HG03442 (cell line): ENCODE results near the gene SMARCC1.

ENCODE experiments used
- ATAC-seq: cut with Tn5 transposase; IDR thresholded peaks from one replicate; pipeline ENCODE4 v1.9.1; 2021; ENCODE audit warnings: mild to moderate bottlenecking, moderate library complexity; ENCODE audit not compliant: unreplicated experiment

Gene SMARCC1

DNA sequence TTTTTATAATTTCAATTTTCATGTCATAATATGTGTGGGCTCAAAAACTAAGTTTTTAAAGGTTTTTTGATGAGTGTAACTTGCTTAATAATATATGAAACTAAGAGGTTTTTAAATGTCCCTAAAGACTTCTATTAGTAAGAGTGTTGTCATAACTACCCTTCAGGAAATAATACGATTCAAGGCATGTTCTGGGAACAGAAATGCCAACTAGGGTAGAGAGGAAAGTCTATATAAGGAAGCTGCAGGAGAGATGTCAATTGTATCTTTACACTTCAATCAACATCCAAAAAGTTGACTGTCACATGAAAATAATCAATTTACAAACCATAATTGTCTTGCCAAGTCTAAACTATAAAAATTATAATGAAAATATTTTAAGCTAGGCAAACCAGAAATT, 76.3 kb downstream of the SMARCC1 start:
- no peak for ATAC-seq

DNA sequence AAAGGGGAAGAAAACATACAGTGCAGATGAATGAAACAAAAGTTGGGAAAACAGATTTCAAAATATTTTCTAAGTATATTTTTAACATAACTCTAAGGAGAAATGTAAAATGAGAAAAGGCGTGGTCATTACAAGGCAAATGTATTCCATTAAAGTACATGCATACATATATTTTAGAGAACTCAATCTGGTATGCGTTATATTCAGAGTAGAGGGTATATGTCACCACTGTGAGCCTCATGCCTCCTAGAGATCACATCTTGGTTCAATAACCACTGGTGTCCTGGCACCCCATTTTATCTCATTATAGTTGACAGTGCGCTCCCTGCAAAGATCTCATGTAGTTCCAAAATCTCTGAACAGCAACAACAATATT, 77.5 kb downstream of the SMARCC1 start:
- no peak for ATAC-seq

DNA sequence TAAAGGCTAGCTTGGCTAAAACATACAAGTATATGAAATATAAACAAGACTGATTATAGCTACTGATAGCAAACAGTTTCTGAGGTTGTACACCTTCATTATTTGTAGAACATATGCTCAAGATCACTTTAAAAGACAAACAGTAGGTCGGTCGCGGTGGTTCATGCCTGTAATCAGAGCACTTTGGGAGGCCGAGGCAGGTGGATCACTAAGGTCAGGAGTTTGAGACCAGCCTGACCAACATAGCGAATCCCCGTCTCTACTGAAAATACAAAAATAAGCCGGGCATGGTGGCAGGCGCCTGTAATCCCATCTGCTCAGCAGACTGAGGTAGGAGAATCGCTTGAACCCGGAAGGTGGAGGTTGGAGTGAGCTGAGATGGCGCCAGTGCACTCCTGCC, 80.3 kb downstream of the SMARCC1 start:
- ATAC-seq, result no peak

DNA sequence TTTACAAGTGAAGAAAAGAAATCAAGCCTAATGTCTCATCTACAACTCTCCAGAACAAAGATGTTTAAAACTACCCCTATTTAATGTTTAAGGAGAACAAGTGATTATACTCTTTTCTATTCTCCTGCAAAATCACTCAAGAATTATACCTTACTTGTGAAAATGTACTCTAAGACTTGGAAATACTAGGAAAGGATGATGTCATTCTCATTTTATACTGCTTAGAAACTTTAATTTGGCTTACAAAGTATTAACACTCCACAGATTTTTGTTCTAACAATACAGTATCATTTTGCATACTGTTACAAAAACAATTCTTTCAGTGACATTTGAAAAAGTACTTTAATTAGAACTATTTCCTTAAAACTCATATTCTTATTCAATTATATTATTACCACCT, 89.5 kb downstream of the SMARCC1 start:
- no peak for ATAC-seq

DNA sequence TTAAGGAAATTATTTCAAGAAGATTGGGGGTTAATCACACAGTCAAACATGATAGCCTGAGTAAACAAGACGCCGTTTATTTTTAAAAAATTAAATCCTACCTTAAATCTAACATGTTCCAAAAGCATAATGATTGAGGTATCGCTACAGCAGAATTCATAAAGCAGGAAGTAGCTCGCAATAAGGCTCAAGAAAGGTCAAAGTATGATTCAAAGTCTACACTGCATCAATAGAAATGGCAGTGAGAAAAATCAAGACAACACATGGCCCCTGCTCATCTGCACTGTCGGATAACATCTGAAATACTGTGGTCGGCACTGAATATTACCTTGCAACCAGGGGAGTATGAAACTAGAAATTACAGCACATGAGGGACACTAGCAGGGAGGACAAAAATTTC, 93.2 kb downstream of the SMARCC1 start:
- no peak for ATAC-seq

DNA sequence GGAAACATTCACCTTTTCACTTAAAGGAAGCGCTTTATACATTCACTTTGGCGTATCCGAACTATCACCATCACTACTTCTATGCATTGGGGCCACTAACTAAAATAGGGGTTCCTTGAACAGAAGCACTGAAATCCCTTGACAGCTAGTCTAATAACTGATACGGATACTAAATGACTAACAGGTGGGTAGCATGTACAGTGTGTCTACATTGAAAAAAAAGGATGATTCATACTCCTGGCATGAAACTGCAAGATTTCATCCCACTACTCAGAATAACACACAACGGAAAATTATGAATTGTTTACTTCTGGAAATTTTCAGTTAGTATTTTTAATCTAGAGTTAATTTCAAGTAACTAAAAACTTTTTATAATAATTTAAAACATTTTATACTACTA, 96.7 kb downstream of the SMARCC1 start:
- ATAC-seq, result no peak

DNA sequence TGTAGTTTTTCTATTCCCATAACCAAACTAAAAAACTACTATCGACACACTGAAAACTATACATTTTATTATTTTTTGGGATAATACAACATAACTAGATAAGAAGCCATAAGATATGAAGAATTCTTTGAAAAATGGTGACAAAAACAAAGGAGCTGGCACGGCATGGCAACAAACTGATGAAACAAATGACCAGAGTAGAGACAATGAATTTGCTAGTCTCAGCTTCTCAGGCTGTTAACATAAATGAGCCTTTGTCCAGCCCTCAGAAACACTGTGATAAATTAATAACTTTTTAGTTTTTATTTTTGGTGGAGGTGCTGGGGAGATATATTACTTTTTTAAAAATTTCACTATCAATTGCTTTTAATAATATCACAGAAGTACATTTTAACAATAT, 100.7 kb downstream of the SMARCC1 start:
- ATAC-seq, result no peak

DNA sequence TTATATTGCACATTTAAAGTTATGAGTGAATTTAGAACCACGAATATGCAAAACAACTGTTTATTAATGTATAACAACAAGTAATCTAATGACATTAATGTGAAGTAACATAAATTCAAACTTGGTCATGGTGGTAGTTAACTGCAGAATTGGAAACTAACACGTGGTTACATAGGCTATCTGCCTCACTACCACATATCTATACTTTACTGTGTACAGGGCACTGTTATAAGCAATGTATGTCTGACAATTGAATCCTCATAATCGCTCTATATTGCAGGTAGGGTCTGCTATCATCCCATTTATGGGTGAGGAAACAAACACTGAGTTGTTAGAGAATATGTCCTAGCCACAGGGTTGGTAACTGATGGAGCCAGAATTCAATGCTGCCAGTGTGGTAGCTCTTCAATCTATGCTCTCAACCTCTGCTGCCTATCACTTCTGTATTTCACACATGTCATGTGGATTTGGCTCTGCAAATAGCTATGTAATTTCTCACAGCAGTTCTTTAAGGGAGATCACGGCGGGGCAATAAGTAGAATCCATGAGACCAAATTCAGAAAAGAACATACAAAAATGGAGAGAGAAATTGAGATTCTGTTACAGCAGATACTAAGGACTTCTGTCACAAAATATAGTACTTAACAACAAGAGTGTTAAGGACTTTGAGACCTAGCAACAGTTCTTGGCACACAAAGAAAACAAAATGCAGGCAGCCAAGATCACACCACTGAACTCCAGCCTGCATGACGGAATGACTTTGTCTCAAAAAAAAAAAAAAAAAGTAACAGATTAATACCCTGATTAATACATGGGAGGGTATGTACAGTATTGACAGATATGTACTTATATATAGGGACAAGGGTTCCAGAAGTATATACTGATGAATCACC, 103.0 kb downstream of the SMARCC1 start:
- ATAC-seq, result no peak

DNA sequence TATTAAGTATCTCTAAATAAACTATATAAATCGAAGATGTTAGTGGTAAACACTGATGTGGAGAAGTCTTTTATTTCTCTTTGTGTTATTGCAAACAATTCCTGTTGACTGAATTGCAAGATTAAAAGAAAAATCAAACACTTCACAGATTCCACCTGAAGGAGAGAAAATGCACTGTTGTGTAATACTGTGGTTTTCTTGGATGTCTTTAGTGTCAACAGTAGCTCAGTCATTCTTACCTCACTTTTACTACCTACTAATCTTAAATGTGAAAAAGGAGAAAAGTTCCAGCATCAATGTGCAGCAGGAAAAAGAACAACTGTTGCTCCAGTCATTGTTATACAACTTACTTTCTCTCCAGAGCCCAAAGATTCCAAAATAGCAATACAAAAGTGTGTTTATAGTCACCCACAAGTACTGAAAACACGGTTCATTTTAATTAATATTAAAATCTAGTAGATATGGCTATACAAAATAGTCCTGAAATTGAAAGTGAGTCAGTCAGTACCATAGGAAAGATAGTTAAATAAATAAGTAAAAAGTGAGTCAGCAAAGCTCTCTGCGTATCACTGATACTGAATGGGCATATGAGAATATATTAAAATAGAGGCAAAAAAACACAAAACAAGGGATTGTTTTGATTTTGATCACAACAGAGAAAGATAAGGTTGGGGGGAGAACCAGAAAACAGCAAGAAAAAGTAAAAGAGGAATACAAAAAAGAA, 112.5 kb downstream of the SMARCC1 start:
- ATAC-seq, result no peak

DNA sequence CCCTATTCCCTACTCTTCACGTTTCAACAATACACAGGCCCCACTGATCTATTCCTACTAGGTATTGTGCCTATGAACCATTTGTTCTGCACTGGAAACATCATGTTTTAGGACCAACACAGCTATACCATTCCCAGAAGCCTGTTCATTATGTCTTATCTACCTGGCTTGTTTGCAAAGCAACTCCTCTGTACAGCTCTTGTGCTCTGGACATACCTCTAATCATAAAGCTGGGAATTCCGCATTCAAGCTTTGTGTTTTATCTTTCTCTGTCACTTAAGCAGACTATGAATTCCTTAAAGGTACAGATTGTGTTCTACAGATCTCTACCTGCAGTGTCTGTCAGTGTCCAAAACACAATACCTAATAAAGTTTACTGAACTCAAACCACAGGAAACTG, 115.6 kb downstream of the SMARCC1 start:
- no peak for ATAC-seq

DNA sequence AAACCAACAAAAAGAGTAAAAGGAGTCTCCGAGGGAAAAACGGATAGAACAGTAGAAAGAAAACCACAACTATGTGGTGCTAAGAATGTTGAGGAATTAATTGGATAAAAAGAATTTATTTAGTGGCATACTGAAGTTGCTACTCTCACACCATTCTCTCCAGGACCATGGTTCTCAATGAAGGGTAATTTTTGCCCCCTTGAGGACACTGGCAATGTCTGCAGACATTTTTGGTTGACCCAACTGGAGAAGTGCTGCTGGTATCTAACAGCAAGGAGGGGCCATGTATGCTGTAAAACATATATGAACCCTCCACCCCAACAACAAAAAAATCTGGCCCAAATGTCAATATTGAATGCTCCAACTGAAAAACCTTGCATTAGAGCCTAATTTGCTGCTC, 117.2 kb downstream of the SMARCC1 start:
- no peak for ATAC-seq

DNA sequence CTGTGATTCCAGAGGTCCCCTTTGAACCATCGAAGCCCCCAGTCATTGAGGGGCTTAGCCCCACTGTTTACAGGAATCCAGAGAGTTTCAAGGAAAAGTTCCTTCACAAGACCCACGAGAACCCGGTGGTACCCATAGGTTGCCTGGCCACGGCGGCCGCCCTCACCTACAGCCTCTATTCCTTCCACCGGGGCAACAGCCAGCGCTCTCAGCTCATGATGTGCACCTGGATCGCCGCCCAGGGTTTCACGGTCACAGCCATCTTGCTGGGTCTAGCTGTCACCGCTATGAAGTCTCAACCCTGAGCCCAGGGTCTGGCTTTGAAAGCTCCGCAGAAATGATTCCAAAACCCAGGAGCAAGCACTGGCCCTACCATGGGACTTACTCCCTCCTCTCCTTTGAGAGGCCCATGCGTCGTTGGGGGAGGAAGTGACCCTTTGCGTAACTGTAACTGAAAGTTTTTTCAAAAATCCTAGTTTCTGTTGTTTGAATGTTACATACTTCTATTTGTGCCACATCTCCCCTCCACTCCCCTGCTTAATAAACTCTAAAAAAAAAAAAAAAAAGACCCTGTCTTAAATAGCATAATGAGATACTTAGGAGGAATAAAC, 118.0 kb downstream of the SMARCC1 start:
- no peak for ATAC-seq

DNA sequence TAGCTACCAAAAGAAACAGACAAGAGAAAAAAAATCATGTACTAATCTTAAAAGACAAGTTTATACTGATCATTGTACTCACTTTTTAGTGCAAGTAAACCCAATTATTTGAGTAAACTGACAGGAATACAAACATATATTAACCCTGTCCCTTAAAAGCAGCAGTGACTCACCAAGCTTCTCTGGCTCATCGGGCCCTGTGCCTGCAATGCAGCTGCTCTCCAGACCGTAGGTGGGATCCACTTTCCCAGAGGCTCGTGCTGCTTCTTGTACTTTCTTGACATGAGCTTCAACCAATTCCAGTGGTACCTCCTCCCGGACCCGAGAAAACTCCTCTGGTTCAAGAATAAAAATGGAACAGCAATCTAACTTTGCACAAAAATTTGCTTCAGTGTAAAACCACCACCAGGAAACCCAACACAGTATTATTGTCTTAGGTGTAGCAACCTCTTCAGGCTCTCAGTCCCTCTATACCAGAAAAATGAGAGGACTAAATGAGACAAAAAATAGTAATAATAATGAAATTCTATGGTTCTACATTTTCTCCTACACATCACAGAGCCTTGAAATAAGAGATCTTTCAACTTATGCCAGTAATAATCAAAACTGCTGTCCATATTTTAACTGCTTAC, 120.5 kb downstream of the SMARCC1 start:
- ATAC-seq, result no peak

DNA sequence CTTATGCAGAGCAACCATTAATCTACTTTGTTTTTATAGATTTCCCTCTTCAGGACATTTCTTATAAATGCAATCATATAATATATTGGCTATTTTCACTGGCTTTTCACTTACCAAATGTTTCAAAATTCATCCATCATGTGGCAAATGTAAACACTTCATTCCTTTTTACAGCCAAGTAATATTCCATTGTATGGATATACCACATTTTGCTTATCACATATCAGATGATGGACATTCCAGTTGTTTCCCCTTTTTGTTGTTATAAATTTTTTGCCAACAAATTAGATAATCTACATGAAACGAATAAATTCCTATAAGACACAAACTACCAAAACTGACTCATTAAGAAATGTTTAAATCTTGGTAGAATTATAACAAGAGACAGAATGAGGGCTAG, 123.2 kb downstream of the SMARCC1 start:
- no peak for ATAC-seq

DNA sequence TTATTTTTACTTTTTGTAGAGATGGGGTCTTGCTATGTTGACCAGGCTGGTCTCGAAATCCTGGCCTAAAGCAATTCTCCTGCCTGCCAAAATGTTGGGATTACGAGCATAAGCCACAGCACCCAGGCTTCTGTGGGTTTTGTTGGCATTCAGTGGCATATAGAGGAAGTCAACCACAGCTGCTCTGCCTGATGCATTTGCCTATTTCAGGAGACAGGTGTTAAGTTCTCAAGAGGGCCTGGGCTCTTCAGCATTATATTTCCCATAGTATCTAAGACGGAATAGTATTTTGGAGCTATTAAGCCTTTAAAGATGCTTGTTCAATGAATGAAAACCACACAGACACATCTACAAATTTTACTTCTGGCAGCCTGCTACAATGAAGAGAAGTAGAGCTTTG, 129.6 kb downstream of the SMARCC1 start:
- no peak for ATAC-seq

DNA sequence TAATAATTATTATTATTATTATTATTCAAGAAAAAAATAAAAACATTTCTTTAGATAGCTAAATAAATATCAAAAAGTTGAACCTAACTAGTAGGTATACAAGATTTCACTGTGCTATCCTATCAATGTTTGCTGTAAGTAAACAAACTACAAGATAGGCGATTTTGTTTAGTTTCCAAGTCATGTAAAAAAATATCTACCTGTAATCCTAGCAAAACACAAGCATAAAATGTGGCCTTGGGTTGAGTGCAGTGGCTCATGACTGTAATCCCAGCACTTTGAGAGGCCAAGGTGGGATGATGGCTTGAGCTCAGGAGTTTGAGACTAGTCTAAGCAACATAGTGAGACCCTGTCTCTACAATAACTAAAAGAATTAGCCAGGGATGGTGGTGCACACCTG, 131.4 kb downstream of the SMARCC1 start:
- ATAC-seq, result no peak

DNA sequence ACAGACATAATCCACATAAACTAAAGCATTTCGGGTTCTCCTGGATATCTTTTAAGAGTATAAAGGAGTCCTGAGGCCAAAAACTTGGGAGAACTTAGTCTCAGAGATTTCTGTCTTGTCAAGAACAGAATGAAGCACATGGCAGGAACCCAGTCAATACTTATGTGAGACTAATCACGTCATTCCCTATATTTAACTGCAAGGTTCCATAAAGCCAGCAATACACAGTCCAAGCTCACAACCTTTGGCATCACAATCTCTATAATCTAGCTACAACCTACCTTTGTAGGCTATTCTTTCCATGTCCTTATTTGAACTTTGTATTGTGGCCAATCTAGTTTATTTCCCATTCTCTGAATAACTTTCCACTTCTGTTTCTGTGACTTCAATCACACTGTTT, 134.1 kb downstream of the SMARCC1 start:
- ATAC-seq, result no peak

DNA sequence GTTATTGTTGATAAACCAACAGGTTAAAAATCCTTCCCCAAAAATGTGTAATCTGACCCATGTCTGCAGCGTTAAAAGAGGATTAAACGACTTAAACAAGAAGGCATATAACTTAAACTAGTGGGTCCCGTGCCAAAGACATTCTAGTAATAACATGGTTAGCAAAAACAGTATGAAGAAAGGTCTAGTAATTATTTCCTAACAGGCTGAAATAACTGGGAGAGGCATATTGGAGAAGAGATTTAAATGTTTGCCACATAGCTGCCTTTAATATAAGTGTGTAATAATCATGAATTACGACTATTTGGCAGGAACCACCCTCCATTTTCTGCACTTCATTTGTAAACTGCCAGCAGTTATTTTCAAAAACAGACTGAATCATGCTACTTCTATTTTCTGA, 135.3 kb downstream of the SMARCC1 start:
- no peak for ATAC-seq

DNA sequence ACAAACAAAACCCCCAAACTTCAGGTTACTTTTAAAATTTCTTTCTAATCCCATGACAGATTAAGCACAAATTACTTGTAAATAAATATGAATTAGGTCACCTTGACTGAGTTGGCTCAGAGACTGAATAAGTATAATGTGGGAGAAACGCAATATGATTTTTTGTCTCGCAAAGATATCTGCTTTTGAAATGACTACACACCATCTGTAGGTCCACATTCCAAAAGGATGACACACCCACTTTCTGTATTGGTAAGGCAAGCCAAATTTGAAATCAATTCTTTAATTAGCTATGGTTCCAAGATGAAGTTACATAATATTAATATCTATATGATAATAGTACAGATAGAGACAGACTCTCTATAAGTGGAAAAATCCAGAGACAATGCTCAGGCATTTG, 136.1 kb downstream of the SMARCC1 start:
- no peak for ATAC-seq

DNA sequence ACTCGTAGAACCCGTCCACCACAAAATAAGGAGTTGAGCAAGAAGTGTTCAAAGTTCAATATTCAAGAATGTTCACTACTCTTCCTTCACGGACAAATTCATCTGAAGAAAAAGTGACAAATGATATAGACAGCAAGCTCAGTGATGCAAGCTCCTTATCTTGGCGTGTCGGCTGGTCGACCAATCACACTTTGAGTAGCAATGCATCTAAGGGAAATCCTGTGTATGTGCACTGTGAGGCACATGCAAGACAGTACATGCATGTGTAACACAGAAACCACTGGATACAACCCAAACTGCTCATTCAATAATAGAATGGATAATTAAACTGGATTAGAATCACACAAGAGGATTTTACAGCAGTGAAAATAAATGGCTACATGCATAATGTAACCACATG, 138.6 kb downstream of the SMARCC1 start:
- ATAC-seq, result no peak

DNA sequence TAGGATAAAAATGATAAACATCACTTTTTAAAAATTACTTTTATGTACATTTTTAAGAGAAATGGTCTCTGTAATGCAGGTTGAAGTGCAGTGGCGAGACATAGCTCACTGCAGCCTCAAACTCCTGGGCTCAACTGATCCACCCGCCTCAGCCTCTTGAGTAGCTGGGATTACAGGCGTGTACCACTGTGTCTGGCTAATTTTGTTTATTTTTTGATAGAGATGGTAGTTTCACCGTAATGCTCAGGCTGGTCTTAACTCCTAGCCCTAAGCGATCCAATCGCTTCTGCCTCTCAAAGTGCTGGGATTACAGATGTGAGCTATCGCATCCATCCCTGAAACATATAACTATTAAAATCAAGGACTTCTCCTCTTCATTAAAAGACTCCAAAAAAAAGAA, 140.0 kb downstream of the SMARCC1 start:
- ATAC-seq, result no peak

DNA sequence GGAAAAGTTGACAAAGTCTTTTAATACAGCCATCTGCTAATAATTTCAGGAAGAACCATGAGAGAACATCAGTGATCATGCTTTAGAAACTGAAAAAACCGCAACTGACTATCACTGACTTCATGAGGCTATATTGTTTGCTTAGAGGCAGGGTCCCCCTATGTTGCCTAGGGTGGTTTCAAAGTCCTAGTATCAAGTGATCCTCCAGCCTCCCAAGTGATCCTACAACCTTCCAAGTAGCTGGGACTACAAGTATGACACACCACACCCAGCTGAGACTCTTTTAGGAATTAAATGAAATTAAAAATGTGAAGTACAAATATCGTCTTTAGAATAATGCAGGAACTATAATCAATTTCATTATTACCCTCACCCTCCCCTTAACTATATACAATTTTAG, 144.8 kb downstream of the SMARCC1 start:
- no peak for ATAC-seq
